Stimulated activated CD8-positive, alpha-beta memory T cell treated with anti-CD3 and anti-CD28 coated beads, Interleukin-12 subunit alpha, Interleukin-12 subunit beta, amount 100 ng/mL, for 24 hours (primary cell): Measurements from ENCODE around the gene DOCK3.
"Not testable (repeated sequence)": the region's sequence is repeated elsewhere in the genome, so short reads cannot be mapped to it uniquely, and the experiment has no call there.

Source experiments
- DNase-seq: peaks from one replicate; pipeline ENCODE4 v3.0.0-alpha.2; 2020; ENCODE audit errors: extremely low read depth

Gene DOCK3

DNA sequence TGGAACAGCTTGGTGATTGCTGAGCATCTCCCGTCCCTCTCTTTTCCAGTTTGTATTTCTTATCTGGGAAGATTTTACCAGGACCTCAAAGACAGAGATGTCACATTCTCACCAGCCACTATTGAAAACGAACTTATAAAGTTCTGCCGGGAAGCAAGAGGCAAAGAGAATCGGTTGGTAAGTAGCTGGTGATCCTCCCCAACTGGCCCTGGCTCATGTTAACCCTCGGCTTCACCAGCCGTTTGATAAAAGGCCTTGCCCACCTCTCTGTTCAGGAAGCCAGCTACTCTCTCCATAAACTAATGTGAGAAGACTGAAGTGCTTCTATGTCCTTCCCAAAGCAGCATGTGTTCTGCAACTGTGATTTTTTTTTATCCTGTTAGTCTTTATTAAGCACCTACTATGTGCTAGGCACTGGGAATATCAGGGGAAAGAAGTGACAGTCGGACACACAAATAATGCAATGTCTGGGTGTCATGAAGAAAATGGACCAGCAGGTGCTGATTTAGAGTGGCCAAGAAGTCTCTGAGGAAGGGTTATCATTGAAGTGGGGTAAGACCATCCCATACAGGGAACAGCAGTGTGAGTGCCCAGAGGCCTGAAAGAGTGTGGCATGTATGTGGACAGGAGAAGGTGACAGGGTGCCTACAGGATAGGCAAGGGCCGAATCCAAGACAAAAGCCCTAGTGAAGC lies 711.6 kb downstream of the DOCK3 start:
- DNase-seq: no peak

- no peak for DNase-seq
These were observed 712.1 kb downstream of the DOCK3 start for GRCh38 chr3:51386852-51387229.

GRCh38 chr3:51387281-51387680 lies 712.6 kb downstream of the DOCK3 start:
- not testable (repeated sequence) for DNase-seq

- no peak for DNase-seq
These were observed 713.7 kb downstream of the DOCK3 start for GRCh38 chr3:51388286-51389029.

- no peak for DNase-seq
These were observed 714.9 kb downstream of the DOCK3 start for GRCh38 chr3:51389423-51390183.

GRCh38 chr3:51390246-51391074 lies 715.7 kb downstream of the DOCK3 start:
- DNase-seq: no peak

GRCh38 chr3:51391075-51391565 lies 716.4 kb downstream of the DOCK3 start, which contains the start of gene RBM15B:
TSS of gene RBM15B (plus strand) at chr3:51391285. CDS start at chr3:51391400, 115 bp downstream.
- DNase-seq: peak; percentile 89

- no peak for DNase-seq
These were observed 717.0 kb downstream of the DOCK3 start for GRCh38 chr3:51391566-51392354.

GRCh38 chr3:51392355-51393133 lies 717.8 kb downstream of the DOCK3 start:
- DNase-seq: no peak

DNA sequence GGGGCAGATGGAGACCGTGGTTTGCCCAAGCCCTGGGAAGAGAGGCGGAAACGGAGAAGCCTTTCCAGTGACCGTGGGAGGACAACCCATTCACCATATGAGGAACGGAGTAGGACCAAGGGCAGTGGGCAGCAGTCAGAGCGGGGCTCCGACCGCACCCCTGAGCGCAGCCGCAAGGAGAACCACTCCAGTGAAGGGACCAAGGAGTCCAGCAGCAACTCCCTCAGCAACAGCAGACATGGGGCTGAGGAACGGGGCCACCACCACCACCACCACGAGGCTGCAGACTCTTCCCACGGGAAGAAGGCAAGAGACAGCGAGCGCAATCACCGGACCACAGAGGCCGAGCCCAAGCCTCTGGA lies 718.4 kb downstream of the DOCK3 start:
- DNase-seq: no peak

DNA sequence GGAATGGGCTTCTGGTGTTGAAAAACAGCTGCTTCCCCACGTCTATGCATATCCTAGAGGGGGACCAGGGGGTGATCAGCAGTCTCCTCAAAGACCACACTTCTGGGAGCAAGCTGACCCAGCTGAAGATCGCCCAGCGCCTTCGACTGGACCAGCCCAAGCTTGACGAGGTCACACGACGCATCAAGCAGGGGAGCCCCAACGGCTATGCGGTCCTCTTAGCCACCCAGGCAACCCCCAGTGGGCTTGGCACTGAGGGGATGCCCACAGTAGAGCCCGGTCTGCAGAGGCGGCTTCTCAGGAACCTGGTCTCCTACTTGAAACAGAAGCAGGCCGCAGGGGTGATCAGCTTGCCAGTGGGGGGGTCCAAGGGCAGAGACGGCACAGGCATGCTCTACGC lies 718.8 kb downstream of the DOCK3 start:
- DNase-seq: no peak

DNA sequence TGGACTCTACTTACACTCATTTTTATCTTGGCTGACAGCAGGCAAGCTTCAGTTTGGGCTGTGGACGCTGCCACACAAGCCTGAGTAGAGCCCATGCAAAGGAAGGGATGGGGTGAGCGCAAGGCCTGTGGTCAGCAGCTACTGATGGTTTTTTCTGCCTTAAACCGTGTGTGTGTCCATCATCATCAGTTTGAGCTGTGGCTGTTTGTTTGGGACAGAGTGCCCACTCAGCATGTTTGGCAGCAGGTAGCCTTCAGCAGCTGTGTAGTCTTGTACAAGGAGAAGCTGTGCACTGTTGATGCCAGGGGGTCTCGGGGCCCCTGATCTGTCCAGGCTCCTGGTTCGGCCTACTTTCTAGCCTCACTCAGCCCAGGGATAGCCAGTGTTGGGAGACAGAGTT lies 719.8 kb downstream of the DOCK3 start:
- no peak for DNase-seq

DNA sequence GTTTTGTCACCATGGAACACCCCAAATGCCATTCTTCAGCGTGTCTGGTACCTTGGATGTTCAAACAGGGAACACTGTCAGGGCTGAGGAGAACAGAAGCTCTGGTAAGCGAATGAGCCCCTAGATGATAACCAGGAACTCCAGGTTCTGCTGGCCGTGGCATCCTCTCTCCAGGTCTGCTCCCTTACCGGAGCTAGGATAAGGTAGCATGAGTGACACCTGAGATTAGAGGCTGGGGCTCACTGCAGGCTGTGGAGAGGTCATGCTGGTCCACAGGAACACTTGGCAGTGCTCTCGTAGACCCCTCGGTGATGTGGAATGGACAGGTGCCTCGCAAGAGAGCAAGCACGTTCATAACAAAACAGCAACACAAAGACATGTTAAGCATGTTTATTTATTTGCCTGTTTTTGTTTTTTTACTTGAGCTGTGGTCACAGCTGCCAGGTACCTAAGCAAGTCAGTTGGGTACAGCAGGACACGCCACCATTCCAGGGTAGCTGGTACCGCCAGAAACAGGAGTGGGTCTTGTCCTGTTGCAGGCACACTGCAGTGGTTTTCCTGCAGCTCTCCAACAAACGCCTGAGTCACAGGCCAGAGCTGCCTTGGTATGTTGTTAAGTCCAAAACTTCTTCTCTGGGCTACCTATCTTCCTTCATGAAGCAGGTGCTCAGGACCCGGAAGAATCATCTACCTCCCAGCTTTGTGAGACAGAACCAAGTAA lies 720.9 kb downstream of the DOCK3 start:
- DNase-seq: no peak

DNA sequence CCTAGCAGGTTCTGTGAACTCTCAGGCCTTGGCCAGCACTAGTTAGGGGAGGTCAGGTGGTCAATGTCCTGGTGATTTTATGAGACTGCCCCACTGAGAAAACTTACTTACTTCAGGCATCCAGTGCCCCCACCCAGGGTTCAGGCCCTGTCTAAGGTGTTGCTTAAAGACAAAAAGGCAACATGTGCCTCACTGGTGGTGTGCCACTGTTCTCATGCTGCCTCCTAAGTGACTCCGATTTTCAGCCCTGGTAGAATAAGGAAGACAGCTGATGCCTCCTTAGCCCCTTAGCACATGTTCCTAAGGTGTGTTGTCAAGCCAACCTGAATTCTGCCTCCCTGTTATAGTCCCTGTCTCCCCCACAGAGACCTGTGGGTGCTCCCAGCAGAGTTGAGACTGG lies 721.7 kb downstream of the DOCK3 start:
- no peak for DNase-seq

DNA sequence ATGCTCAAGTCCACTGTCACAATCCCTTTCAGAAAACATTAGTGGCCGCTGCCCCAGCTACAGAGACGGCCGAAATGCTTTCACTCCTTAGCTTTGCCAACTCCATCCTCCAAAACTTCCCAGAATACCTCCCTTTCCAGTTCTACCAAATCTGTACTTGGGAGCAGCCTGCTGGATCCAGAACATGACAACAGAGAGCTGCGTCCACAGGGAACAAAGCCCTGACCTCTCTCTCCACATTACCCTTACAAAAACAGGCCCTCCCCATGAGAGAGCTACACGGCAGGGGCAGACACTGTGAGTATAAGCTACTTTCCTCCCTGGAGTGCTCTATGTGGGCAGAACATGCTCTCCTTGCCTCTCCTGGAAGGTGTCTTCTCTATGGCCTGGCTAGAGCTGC lies 722.7 kb downstream of the DOCK3 start:
- DNase-seq: no peak

- no peak for DNase-seq
These were observed 724.0 kb downstream of the DOCK3 start for GRCh38 chr3:51398595-51399310.

- DNase-seq: no peak
These were observed 725.4 kb downstream of the DOCK3 start for GRCh38 chr3:51400166-51400565.

DNA sequence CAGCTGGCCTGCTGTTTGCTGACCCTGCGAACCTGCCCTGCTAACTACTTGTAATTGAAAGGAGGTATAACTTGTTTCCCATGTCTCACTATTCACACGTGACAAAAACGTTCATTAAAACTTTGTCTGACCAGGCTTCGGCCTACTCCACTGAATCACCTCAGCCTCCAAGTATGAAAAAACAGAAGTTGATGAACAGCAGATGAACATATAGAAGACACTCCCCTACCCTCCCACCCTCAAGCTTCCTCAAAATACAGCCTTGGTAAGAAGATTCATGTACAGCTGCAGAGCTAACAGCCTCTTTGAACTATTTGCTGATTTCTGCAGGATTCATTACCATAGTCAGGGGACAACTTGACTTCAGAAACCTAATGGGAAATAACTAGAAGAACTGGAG lies 727.0 kb downstream of the DOCK3 start:
- no peak for DNase-seq

DNA sequence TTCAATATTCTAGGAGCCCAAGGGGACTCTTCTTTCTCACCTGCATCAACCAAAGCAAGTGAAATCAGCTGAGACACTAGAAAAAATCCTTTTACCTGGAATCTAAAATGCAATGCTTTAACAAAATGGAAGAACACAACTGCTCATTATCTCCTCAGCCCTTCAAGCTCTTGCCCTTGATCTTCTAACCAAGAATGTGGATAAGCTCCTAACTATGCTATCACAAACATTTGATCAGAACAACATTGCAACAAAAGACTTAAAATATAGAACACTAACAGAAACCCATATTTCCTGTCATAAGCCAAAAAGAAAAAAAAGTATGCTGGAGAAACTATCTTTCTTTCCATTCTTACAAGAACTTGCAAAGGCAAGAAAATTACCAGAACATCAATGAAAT lies 728.9 kb downstream of the DOCK3 start:
- DNase-seq: no peak
